GM15510 (cell line): ENCODE results near the gene SUSD2.

Experiments used
- POLR2A ChIP-seq: IDR thresholded peaks from 3 replicates; pipeline ENCODE4 v1.6.1; 2011; ENCODE audit warnings: borderline replicate concordance; ENCODE audit not compliant: insufficient read length; ENCODE audit errors: extremely low read depth

The SUSD2 gene

GRCh38 chr22:24181088-24181995, at the start of gene SUSD2:
SUSD2 (plus strand) TSS chr22:24181487; CDS start chr22:24181520, 33 bp downstream.
- no peak for TF ChIP-seq POLR2A

GRCh38 chr22:24133187-24133965, 47.9 kb upstream of the SUSD2 start:
- no peak for TF ChIP-seq POLR2A

- no peak for TF ChIP-seq POLR2A
Measured at GRCh38 chr22:24134090-24134846, 47.0 kb upstream of the SUSD2 start.

- no peak for TF ChIP-seq POLR2A
Measured at GRCh38 chr22:24137595-24137994, 43.7 kb upstream of the SUSD2 start.

- TF ChIP-seq POLR2A = no peak
Measured at GRCh38 chr22:24138649-24139420, 42.5 kb upstream of the SUSD2 start.

GRCh38 chr22:24140357-24140756, 40.9 kb upstream of the SUSD2 start:
- no peak for TF ChIP-seq POLR2A

GRCh38 chr22:24141586-24141985, 39.7 kb upstream of the SUSD2 start:
- TF ChIP-seq POLR2A = no peak

GRCh38 chr22:24142241-24142640, 39.0 kb upstream of the SUSD2 start:
- TF ChIP-seq POLR2A = no peak

GRCh38 chr22:24142831-24143230, 38.5 kb upstream of the SUSD2 start:
- no peak for TF ChIP-seq POLR2A

- TF ChIP-seq POLR2A = no peak
Measured at GRCh38 chr22:24144056-24144777, 37.1 kb upstream of the SUSD2 start.

GRCh38 chr22:24144778-24145085, 36.6 kb upstream of the SUSD2 start:
- TF ChIP-seq POLR2A = no peak

GRCh38 chr22:24145446-24146193, 35.7 kb upstream of the SUSD2 start:
- TF ChIP-seq POLR2A = no peak

- TF ChIP-seq POLR2A = no peak
Measured at GRCh38 chr22:24146194-24146616, 35.1 kb upstream of the SUSD2 start.
